Measurements from ENCODE around the gene BASP1. TPM values are rescaled to one million over a fixed set of nuclear protein-coding genes. Genes with fewer than 3 reads are reported as not detected.

Gene BASP1
- total and polyA plus RNA-seq, 2 donors (not counting 1 experiment from before 2014, with no cell fraction given), result 53.0 to 66.4 TPM

- H3K36me3 ChIP-seq (replicated peaks in 1 of 2; ENCODE audit: control extremely low read depth in 1 of 2, control insufficient read depth in 1 of 2, extremely low read depth in 1 of 2, insufficient read depth in 2 of 2, low read length in 1 of 2), result no peaks in the 10 kb centered on the region
- H3K9ac ChIP-seq (ENCODE audit: low read length), result no peak overlapping the region
- H2AFZ ChIP-seq (ENCODE audit: insufficient read depth, low read depth, low read length, poor library complexity, severe bottlenecking), result no peak overlapping the region
- H3K27ac Mint-ChIP-seq, result no peak overlapping the region
- ChIA-PET POLR2A (no interaction called here), CTCF (interaction anchor here (2.2 kb wide), 1 partner anchor 20 kb away, joined by 5 read pairs; no protein-coding TSS in a partner anchor)
- H3K27me3 Mint-ChIP-seq, result no peaks in the 10 kb centered on the region
- H3K4me2 ChIP-seq (replicated peaks; ENCODE audit: low read depth, low read length, poor library complexity, severe bottlenecking), result no peak overlapping the region
- H3K79me2 ChIP-seq (ENCODE audit: control insufficient read depth, insufficient read depth, low read length), result no peaks in the 10 kb centered on the region
- TF ChIP-seq EZH2 (IDR thresholded peaks at IDR 0.05; ENCODE audit: borderline replicate concordance, insufficient read depth, low read depth, low read length, poor library complexity, severe bottlenecking) (no peak), CTCF (IDR thresholded peaks at IDR 0.05) (no peak)
- no peaks in the 10 kb centered on the region for H3K27me3 ChIP-seq (replicated peaks in 1 of 4; ENCODE audit: control extremely low read depth in 1 of 4, control insufficient read depth in 3 of 4, insufficient read depth in 4 of 4, low read length in 3 of 4)
- no peak for ATAC-seq (ENCODE audit: low read depth)
- intact Hi-C loops (cut with micrococcal nuclease), result no loop called here
- no peak overlapping the region for H3K4me3 Mint-ChIP-seq
- no peaks in the 10 kb centered on the region for H3K4me1 Mint-ChIP-seq
- peaks cover 0 to 4% (median 4%) of the 10 kb centered on the region in 3 donors for H3K9me3 ChIP-seq (ENCODE audit: control extremely low read depth in 1 of 3, control insufficient read depth in 2 of 3, insufficient read depth in 1 of 3, low read length in 2 of 3)
- no peaks in the 10 kb centered on the region for H4K20me1 ChIP-seq (ENCODE audit: control insufficient read depth, insufficient read depth, low read length, poor library complexity, severe bottlenecking)
- no peak for DNase-seq
- no peak overlapping the region for H3K4me3 ChIP-seq (ENCODE audit: control extremely low read depth in 1 of 5, extremely low read depth in 1 of 5, insufficient read depth in 1 of 5, low read depth in 2 of 5, low read length in 4 of 5)
- 97% methylated on average over 3 of the region's 5 CpGs for WGBS (ENCODE audit: insufficient coverage)
- peaks cover 3% of the 10 kb centered on the region for H3K9me3 Mint-ChIP-seq (ENCODE audit: insufficient read depth)
- H3K4me1 ChIP-seq (ENCODE audit: control insufficient read depth in 2 of 2, insufficient read depth in 2 of 2, low read length in 2 of 2), result no peaks in the 10 kb centered on the region
- H3K27ac ChIP-seq (ENCODE audit: low read length in 2 of 2), result no peak overlapping the region
Measured at GRCh38 chr5:17196697-17197096, 20.7 kb upstream of the BASP1 start.

- no peaks in the 10 kb centered on the region for H3K9me3 Mint-ChIP-seq (ENCODE audit: insufficient read depth)
- H3K4me3 Mint-ChIP-seq, result no peak overlapping the region
- Histone ChIP-seq H3K9me3 (ENCODE audit: control extremely low read depth in 1 of 3, control insufficient read depth in 2 of 3, insufficient read depth in 1 of 3, low read length in 2 of 3) (no peaks in the 10 kb centered on the region), H4K20me1 (ENCODE audit: control insufficient read depth, insufficient read depth, low read length, poor library complexity, severe bottlenecking) (no peaks in the 10 kb centered on the region), H3K79me2 (ENCODE audit: control insufficient read depth, insufficient read depth, low read length) (no peaks in the 10 kb centered on the region), H3K4me3 (ENCODE audit: control extremely low read depth in 1 of 5, extremely low read depth in 1 of 5, insufficient read depth in 1 of 5, low read depth in 2 of 5, low read length in 4 of 5) (no peak overlapping the region), H2AFZ (ENCODE audit: insufficient read depth, low read depth, low read length, poor library complexity, severe bottlenecking) (no peak overlapping the region), H3K4me2 (replicated peaks; ENCODE audit: low read depth, low read length, poor library complexity, severe bottlenecking) (no peak overlapping the region), H3K4me1 (ENCODE audit: control insufficient read depth in 2 of 2, insufficient read depth in 2 of 2, low read length in 2 of 2) (no peaks in the 10 kb centered on the region), H3K9ac (ENCODE audit: low read length) (no peak overlapping the region), H3K36me3 (replicated peaks in 1 of 2; ENCODE audit: control extremely low read depth in 1 of 2, control insufficient read depth in 1 of 2, extremely low read depth in 1 of 2, insufficient read depth in 2 of 2, low read length in 1 of 2) (no peaks in the 10 kb centered on the region), H3K27ac (ENCODE audit: low read length in 2 of 2) (no peak overlapping the region), H3K27me3 (replicated peaks in 1 of 4; ENCODE audit: control extremely low read depth in 1 of 4, control insufficient read depth in 3 of 4, insufficient read depth in 4 of 4, low read length in 3 of 4) (peaks cover 0 to 2% (median 0%) of the 10 kb centered on the region in 4 experiments)
- H3K27me3 Mint-ChIP-seq, result peaks cover 12% of the 10 kb centered on the region
- WGBS (ENCODE audit: insufficient coverage), result 50% methylated on average over 8 of the region's 10 CpGs
- POLR2A ChIA-PET, result no interaction called here
- TF ChIP-seq CTCF (IDR thresholded peaks at IDR 0.05) (peak; percentile 78), EZH2 (IDR thresholded peaks at IDR 0.05; ENCODE audit: borderline replicate concordance, insufficient read depth, low read depth, low read length, poor library complexity, severe bottlenecking) (no peak)
- intact Hi-C loops (cut with micrococcal nuclease), result loop anchor here (1.0 to 5.0 kb wide), 2 partner anchors 412 to 716 kb away; no protein-coding TSS in a partner anchor
- CTCF ChIA-PET, result interaction anchor here (1.0 to 6.1 kb wide), 9 partner anchors 8 to 1132 kb away, joined by 3 to 51 read pairs (median 5); no protein-coding TSS in a partner anchor
- ATAC-seq (ENCODE audit: low read depth) (peak; percentile 53), DNase-seq (peak; percentile 64)
- peak overlapping the region; percentile 4 for H3K27ac Mint-ChIP-seq
- no peaks in the 10 kb centered on the region for H3K4me1 Mint-ChIP-seq
Measured at GRCh38 chr5:17203329-17204132, 13.9 kb upstream of the BASP1 start.

All from B cell (primary cell).